ENCODE data around the gene DIS3L2.

The DIS3L2 gene

GRCh38 chr2:232214053-232214452, 252.5 kb downstream of the DIS3L2 start:
- H3K4me1 ChIP-seq (ENCODE audit: insufficient read depth, low read length, poor library complexity, severe bottlenecking), result peaks cover 21% of the 10 kb centered on the region
- H3F3A ChIP-seq (ENCODE audit: low read depth), result no peaks in the 10 kb centered on the region
- H3K4me2 ChIP-seq (ENCODE audit: low read depth, low read length, poor library complexity, severe bottlenecking), result no peak overlapping the region
- H3K27me3 ChIP-seq (ENCODE audit: insufficient read depth, low read length, poor library complexity, severe bottlenecking), result no peaks in the 10 kb centered on the region
- H3K79me2 ChIP-seq (ENCODE audit: insufficient read depth, low read length), result no peaks in the 10 kb centered on the region
- no peak overlapping the region for H3K4me3 ChIP-seq (ENCODE audit: low read length, poor library complexity, severe bottlenecking)
- H4K20me1 ChIP-seq (ENCODE audit: insufficient read depth, low read length, poor library complexity, severe bottlenecking), result no peaks in the 10 kb centered on the region
- H2AFZ ChIP-seq (ENCODE audit: low read length), result no peak overlapping the region
- H3K9me3 ChIP-seq (ENCODE audit: insufficient read depth, low read depth, low read length), result no peaks in the 10 kb centered on the region
- H3K36me3 ChIP-seq (ENCODE audit: insufficient read depth, low read length), result no peaks in the 10 kb centered on the region; the same call in 1 of the 2 replicates
- no peaks in the 10 kb centered on the region for H3K9me2 ChIP-seq (replicated peaks; ENCODE audit: low read depth, low read length)
- H3K9ac ChIP-seq (ENCODE audit: low read depth, low read length, poor library complexity, severe bottlenecking), result no peak overlapping the region
- TF ChIP-seq EZH2phosphoT487 (IDR thresholded peaks at IDR 0.05; ENCODE audit: borderline replicate concordance) (no peak), CTCF (conservative IDR thresholded peaks at IDR 0.05; ENCODE audit: low read length) (no peak)

- H3K79me2 ChIP-seq (ENCODE audit: insufficient read depth, low read length), result no peaks in the 10 kb centered on the region
Measured at GRCh38 chr2:232216028-232216427, 254.5 kb downstream of the DIS3L2 start.

GRCh38 chr2:232218778-232219495, 257.4 kb downstream of the DIS3L2 start:
- Histone ChIP-seq H3F3A (ENCODE audit: low read depth) (no peaks in the 10 kb centered on the region), H3K9me3 (ENCODE audit: insufficient read depth, low read depth, low read length) (no peaks in the 10 kb centered on the region), H3K79me2 (ENCODE audit: insufficient read depth, low read length) (no peaks in the 10 kb centered on the region), H3K9ac (ENCODE audit: low read depth, low read length, poor library complexity, severe bottlenecking) (no peak overlapping the region), H3K4me2 (ENCODE audit: low read depth, low read length, poor library complexity, severe bottlenecking) (peak overlapping the region; percentile 56), H3K4me3 (ENCODE audit: low read length, poor library complexity, severe bottlenecking) (peak overlapping the region; percentile 23), H2AFZ (ENCODE audit: low read length) (no peak overlapping the region), H4K20me1 (ENCODE audit: insufficient read depth, low read length, poor library complexity, severe bottlenecking) (no peaks in the 10 kb centered on the region), H3K27me3 (ENCODE audit: insufficient read depth, low read length, poor library complexity, severe bottlenecking) (no peaks in the 10 kb centered on the region), H3K36me3 (ENCODE audit: insufficient read depth, low read length) (peaks cover 4% of the 10 kb centered on the region; the same call in 1 of the 2 replicates), H3K4me1 (ENCODE audit: insufficient read depth, low read length, poor library complexity, severe bottlenecking) (peaks cover 19% of the 10 kb centered on the region), H3K9me2 (replicated peaks; ENCODE audit: low read depth, low read length) (no peaks in the 10 kb centered on the region)
- no peak for TF ChIP-seq EZH2phosphoT487 (IDR thresholded peaks at IDR 0.05; ENCODE audit: borderline replicate concordance)
- TF ChIP-seq CTCF (conservative IDR thresholded peaks at IDR 0.05; ENCODE audit: low read length), result no peak

More at GRCh38 chr2:232216028-232216427, 254.5 kb downstream of the DIS3L2 start:
- H3K4me1 ChIP-seq (ENCODE audit: insufficient read depth, low read length, poor library complexity, severe bottlenecking), result peaks cover 29% of the 10 kb centered on the region
- no peaks in the 10 kb centered on the region for H3K36me3 ChIP-seq (ENCODE audit: insufficient read depth, low read length)
- no peak overlapping the region for H3K9ac ChIP-seq (ENCODE audit: low read depth, low read length, poor library complexity, severe bottlenecking)
- H2AFZ ChIP-seq (ENCODE audit: low read length), result no peak overlapping the region
- H3F3A ChIP-seq (ENCODE audit: low read depth), result no peaks in the 10 kb centered on the region
- no peak for TF ChIP-seq CTCF (conservative IDR thresholded peaks at IDR 0.05; ENCODE audit: low read length)
- no peak for TF ChIP-seq EZH2phosphoT487 (IDR thresholded peaks at IDR 0.05; ENCODE audit: borderline replicate concordance)
- no peaks in the 10 kb centered on the region for H3K9me2 ChIP-seq (replicated peaks; ENCODE audit: low read depth, low read length)
- no peaks in the 10 kb centered on the region for H3K27me3 ChIP-seq (ENCODE audit: insufficient read depth, low read length, poor library complexity, severe bottlenecking)
- no peaks in the 10 kb centered on the region for H4K20me1 ChIP-seq (ENCODE audit: insufficient read depth, low read length, poor library complexity, severe bottlenecking)
- H3K4me3 ChIP-seq (ENCODE audit: low read length, poor library complexity, severe bottlenecking), result no peak overlapping the region
- H3K9me3 ChIP-seq (ENCODE audit: insufficient read depth, low read depth, low read length), result no peaks in the 10 kb centered on the region
- no peak overlapping the region for H3K4me2 ChIP-seq (ENCODE audit: low read depth, low read length, poor library complexity, severe bottlenecking)
